Calu3 (cell line): Measurements from ENCODE around the gene SLC37A4. TPM values are rescaled to one million over a fixed set of nuclear protein-coding genes. Genes with fewer than 3 reads are reported as not detected.
"Not testable (repeated sequence)": the region's sequence is repeated elsewhere in the genome, so short reads cannot be mapped to it uniquely, and the experiment has no call there.

Experiments
- BruUV-seq: library from RNA; stranded (reverse); fragments of 400-500 nt; replicated peaks from 2 replicates; lab custom pipeline; 2021; lab: Mats Ljungman, UMichigan
- CTCF ChIA-PET: fragments of 300-600 bp; sonication (Branson Sonifier 250); formaldehyde crosslinking; loops from one replicate; lab custom pipeline; 2022; ENCODE audit warnings: antibody characterized with exemption; lab: Charles Lee
- DNase-seq: peaks from one replicate; pipeline ENCODE4 v3.0.0; 2022
- H3K27ac Mint-ChIP-seq: one replicate; pipeline ENCODE4 v1.8.0; 2022; ENCODE audit warnings: mixed read lengths; ENCODE audit not compliant: unreplicated experiment
- H3K27me3 Mint-ChIP-seq: one replicate; pipeline ENCODE4 v1.8.0; 2022; ENCODE audit warnings: mixed read lengths; ENCODE audit not compliant: unreplicated experiment
- H3K36me3 Mint-ChIP-seq: one replicate; pipeline ENCODE4 v1.8.0; 2022; ENCODE audit warnings: mild to moderate bottlenecking, moderate library complexity, mixed read lengths; ENCODE audit not compliant: insufficient read depth, unreplicated experiment
- H3K4me1 Mint-ChIP-seq: one replicate; pipeline ENCODE4 v1.8.0; 2022; ENCODE audit warnings: mild to moderate bottlenecking, low read depth, mixed read lengths; ENCODE audit not compliant: unreplicated experiment
- H3K4me3 Mint-ChIP-seq: one replicate; pipeline ENCODE4 v1.8.0; 2022; ENCODE audit warnings: mild to moderate bottlenecking, low read depth, moderate library complexity, mixed read lengths; ENCODE audit not compliant: unreplicated experiment
- H3K9me3 Mint-ChIP-seq: one replicate; pipeline ENCODE4 v1.8.0; 2022; ENCODE audit warnings: low read depth, mixed read lengths; ENCODE audit not compliant: unreplicated experiment
- CTCF ChIP-seq: fragments of 200-600 bp; IDR thresholded peaks from one replicate; pipeline ENCODE4 v1.8.0; 2022; ENCODE audit warnings: antibody characterized with exemption; ENCODE audit not compliant: unreplicated experiment
- intact Hi-C: fragments of 100-400 bp; cut with micrococcal nuclease; formaldehyde crosslinking; loops from one replicate; pipeline ENCODE4 v1.10.0; 2022; ENCODE audit not compliant: unreplicated experiment
- total RNA-seq: library from RNA; stranded (reverse); gene quantifications from 2 replicates; pipeline ENCODE4 v1.2.3, GENCODE V29; 2022

Gene SLC37A4
- total RNA-seq, 1 experiment from 2014 or later = 21.2 TPM

GRCh38 chr11:118988280-118988679 is 42.4 kb downstream of the SLC37A4 start:
- Mint-ChIP-seq H3K36me3 (no peaks in the 10 kb centered on the region), H3K9me3 (peaks cover 2% of the 10 kb centered on the region), H3K27ac (no peak overlapping the region), H3K4me1 (peaks cover 8% of the 10 kb centered on the region), H3K27me3 (peaks cover 13% of the 10 kb centered on the region), H3K4me3 (no peak overlapping the region)
- no peak for DNase-seq
- intact Hi-C loops = no loop called here
- CTCF ChIA-PET = interaction anchor here (0.7 kb wide), 1 partner anchor 1266 kb away, joined by 4 read pairs; no protein-coding TSS in a partner anchor
- no peak for TF ChIP-seq CTCF
- BruUV-seq = no TSS peak

- H3K36me3 Mint-ChIP-seq = no peaks in the 10 kb centered on the region
- peaks cover 8% of the 10 kb centered on the region for H3K4me1 Mint-ChIP-seq
- DNase-seq = no peak
- intact Hi-C loops = no loop called here
- H3K27me3 Mint-ChIP-seq = peaks cover 13% of the 10 kb centered on the region
- H3K9me3 Mint-ChIP-seq = peaks cover 2% of the 10 kb centered on the region
- BruUV-seq = no TSS peak
- H3K27ac Mint-ChIP-seq = no peak overlapping the region
- CTCF ChIA-PET = no interaction called here
- TF ChIP-seq CTCF = no peak
- H3K4me3 Mint-ChIP-seq = no peak overlapping the region
Measured at GRCh38 chr11:118984825-118985224, 45.9 kb downstream of the SLC37A4 start.

GRCh38 chr11:118984337-118984736 is 46.3 kb downstream of the SLC37A4 start:
- DNase-seq, H3K4me3 Mint-ChIP-seq, H3K27ac Mint-ChIP-seq, BruUV-seq, H3K9me3 Mint-ChIP-seq, H3K36me3 Mint-ChIP-seq, CTCF ChIA-PET, intact Hi-C loops, H3K4me1 Mint-ChIP-seq: not testable (repeated sequence)
- H3K27me3 Mint-ChIP-seq = peaks cover 13% of the 10 kb centered on the region

GRCh38 chr11:118980191-118980881 is 50.3 kb downstream of the SLC37A4 start:
- Mint-ChIP-seq H3K9me3 (no peaks in the 10 kb centered on the region), H3K27me3 (peaks cover 11% of the 10 kb centered on the region), H3K36me3 (no peaks in the 10 kb centered on the region), H3K4me3 (no peak overlapping the region), H3K4me1 (no peaks in the 10 kb centered on the region), H3K27ac (no peak overlapping the region)
- CTCF ChIA-PET = no interaction called here
- intact Hi-C loops = no loop called here
- no peak for TF ChIP-seq CTCF
- BruUV-seq = no TSS peak
- no peak for DNase-seq

GRCh38 chr11:118979434-118979833 is 51.2 kb downstream of the SLC37A4 start:
- intact Hi-C loops = no loop called here
- Mint-ChIP-seq H3K27ac (no peak overlapping the region), H3K9me3 (no peaks in the 10 kb centered on the region), H3K4me3 (no peak overlapping the region), H3K4me1 (no peaks in the 10 kb centered on the region), H3K36me3 (no peaks in the 10 kb centered on the region), H3K27me3 (peaks cover 20% of the 10 kb centered on the region)
- no TSS peak for BruUV-seq
- CTCF ChIA-PET = no interaction called here
- DNase-seq = no peak
- TF ChIP-seq CTCF = no peak
